ENCODE data around the gene UNC5CL. TPM values are rescaled to one million over a fixed set of nuclear protein-coding genes. Genes with fewer than 3 reads are reported as not detected.

UNC5CL gene
- total RNA-seq, 5 donors from 2014 or later (not counting 1 experiment from before 2014, with no cell fraction given), result 4.3 to 7.3 (median 5.5) TPM

GRCh38 chr6:41058783-41059181, 19.8 kb upstream of the UNC5CL start:
- H3K4me3 ChIP-seq (ENCODE audit: control insufficient read depth in 1 of 2, extremely low read depth in 1 of 2, low read length in 1 of 2), result no peak overlapping the region
- ChIA-PET CTCF (interaction anchor here in 1 of 2 donors (0.5 to 1.0 kb wide), 3 partner anchors 9 to 21 kb away, joined by 3 to 5 read pairs (median 4); no protein-coding TSS in a partner anchor), POLR2A (interaction anchor here in 1 of 2 donors (0.6 kb wide), 1 partner anchor 709 kb away, joined by 4 read pairs; no protein-coding TSS in a partner anchor)
- H3K27me3 Mint-ChIP-seq, result no peaks in the 10 kb centered on the region
- no peaks in the 10 kb centered on the region for H3K9me3 Mint-ChIP-seq
- no peaks in the 10 kb centered on the region for H3K4me1 ChIP-seq (ENCODE audit: control insufficient read depth in 1 of 2, extremely low read depth in 1 of 2, insufficient read depth in 2 of 2, low read length in 2 of 2)
- DNase-seq, result no peak
- WGBS (ENCODE audit: insufficient coverage), result no CpG with 5 or more reads among the region's 2 CpGs
- no peak overlapping the region for H3K27ac Mint-ChIP-seq
- H3K9me3 ChIP-seq, result no peaks in the 10 kb centered on the region
- H3K4me3 Mint-ChIP-seq, result no peak overlapping the region
- H3K27ac ChIP-seq (ENCODE audit: low read length), result no peak overlapping the region
- peaks cover 0 to 34% of the 10 kb centered on the region in 2 donors for H3K36me3 ChIP-seq (ENCODE audit: control insufficient read depth in 2 of 2, extremely low read depth in 1 of 2, insufficient read depth in 1 of 2, low read length in 1 of 2)
- H3K36me3 Mint-ChIP-seq, result peaks cover 54% of the 10 kb centered on the region
- peaks cover 0 to 6% (median 0%) of the 10 kb centered on the region in 3 donors for H3K4me1 Mint-ChIP-seq
- ATAC-seq (replicated peaks in 1 of 4), result no peak
- H3K27me3 ChIP-seq (replicated peaks in 1 of 2; ENCODE audit: control insufficient read depth in 2 of 2, extremely low read depth in 1 of 2, insufficient read depth in 2 of 2, low read length in 1 of 2), result no peaks in the 10 kb centered on the region

- Mint-ChIP-seq H3K9me3 (no peaks in the 10 kb centered on the region), H3K27ac (peak overlapping the region in 1 of 2 donors; percentile 55), H3K4me3 (no peak overlapping the region), H3K36me3 (peaks cover 44% of the 10 kb centered on the region), H3K4me1 (peaks cover 9 to 19% (median 15%) of the 10 kb centered on the region in 3 donors), H3K27me3 (no peaks in the 10 kb centered on the region)
- CTCF ChIA-PET, result interaction anchor here (0.8 to 2.1 kb wide), 3 partner anchors 10 to 30 kb away, joined by 3 to 5 read pairs (median 3); no protein-coding TSS in a partner anchor
- DNase-seq, result no peak
- H3K27ac ChIP-seq (ENCODE audit: low read length), result no peak overlapping the region
- no peak overlapping the region for H3K4me3 ChIP-seq (ENCODE audit: control insufficient read depth in 1 of 2, extremely low read depth in 1 of 2, low read length in 1 of 2)
- H3K4me1 ChIP-seq (ENCODE audit: control insufficient read depth in 1 of 2, extremely low read depth in 1 of 2, insufficient read depth in 2 of 2, low read length in 2 of 2), result peaks cover 6 to 10% of the 10 kb centered on the region in 2 experiments
- ATAC-seq (replicated peaks in 1 of 4), result no peak
- H3K9me3 ChIP-seq, result no peaks in the 10 kb centered on the region
- H3K36me3 ChIP-seq (ENCODE audit: control insufficient read depth in 2 of 2, extremely low read depth in 1 of 2, insufficient read depth in 1 of 2, low read length in 1 of 2), result peaks cover 0 to 21% of the 10 kb centered on the region in 2 donors
- WGBS (ENCODE audit: insufficient coverage), result 82% methylated on average over 4 of the region's 6 CpGs
- no peaks in the 10 kb centered on the region for H3K27me3 ChIP-seq (replicated peaks in 1 of 2; ENCODE audit: control insufficient read depth in 2 of 2, extremely low read depth in 1 of 2, insufficient read depth in 2 of 2, low read length in 1 of 2)
- POLR2A ChIA-PET, result no interaction called here
Observed at GRCh38 chr6:41056768-41057490, 17.9 kb upstream of the UNC5CL start.

GRCh38 chr6:41055149-41055548, 16.1 kb upstream of the UNC5CL start:
- H3K9me3 ChIP-seq, result no peaks in the 10 kb centered on the region
- H3K27me3 ChIP-seq (replicated peaks in 1 of 2; ENCODE audit: control insufficient read depth in 2 of 2, extremely low read depth in 1 of 2, insufficient read depth in 2 of 2, low read length in 1 of 2), result no peaks in the 10 kb centered on the region
- WGBS (ENCODE audit: insufficient coverage), result 74% methylated on average over 3 of the region's 3 CpGs
- peaks cover 46% of the 10 kb centered on the region for H3K36me3 Mint-ChIP-seq
- no peak overlapping the region for H3K27ac ChIP-seq (ENCODE audit: low read length)
- peaks cover 0 to 10% of the 10 kb centered on the region in 2 donors for H3K36me3 ChIP-seq (ENCODE audit: control insufficient read depth in 2 of 2, extremely low read depth in 1 of 2, insufficient read depth in 1 of 2, low read length in 1 of 2)
- ChIA-PET POLR2A (no interaction called here), CTCF (interaction anchor here (1.0 to 2.1 kb wide), 2 partner anchors 14 kb away, joined by 3 to 5 read pairs; no protein-coding TSS in a partner anchor)
- H3K4me3 Mint-ChIP-seq, result no peak overlapping the region
- H3K4me3 ChIP-seq (ENCODE audit: control insufficient read depth in 1 of 2, extremely low read depth in 1 of 2, low read length in 1 of 2), result no peak overlapping the region
- no peak for ATAC-seq (replicated peaks in 1 of 4)
- no peaks in the 10 kb centered on the region for H3K9me3 Mint-ChIP-seq
- no peaks in the 10 kb centered on the region for H3K27me3 Mint-ChIP-seq
- no peak overlapping the region for H3K27ac Mint-ChIP-seq
- peaks cover 18 to 26% (median 22%) of the 10 kb centered on the region in 3 donors for H3K4me1 Mint-ChIP-seq
- DNase-seq, result no peak
- peaks cover 10 to 15% of the 10 kb centered on the region in 2 experiments for H3K4me1 ChIP-seq (ENCODE audit: control insufficient read depth in 1 of 2, extremely low read depth in 1 of 2, insufficient read depth in 2 of 2, low read length in 2 of 2)

- no peak overlapping the region for H3K4me3 ChIP-seq (ENCODE audit: control insufficient read depth in 1 of 2, extremely low read depth in 1 of 2, low read length in 1 of 2)
- H3K4me1 ChIP-seq (ENCODE audit: control insufficient read depth in 1 of 2, extremely low read depth in 1 of 2, insufficient read depth in 2 of 2, low read length in 2 of 2), result peaks cover 10 to 15% of the 10 kb centered on the region in 2 experiments
- peaks cover 18 to 26% (median 22%) of the 10 kb centered on the region in 3 donors for H3K4me1 Mint-ChIP-seq
- no peak for ATAC-seq (replicated peaks in 1 of 4)
- no peaks in the 10 kb centered on the region for H3K9me3 ChIP-seq
- H3K36me3 ChIP-seq (ENCODE audit: control insufficient read depth in 2 of 2, extremely low read depth in 1 of 2, insufficient read depth in 1 of 2, low read length in 1 of 2), result peaks cover 0 to 10% of the 10 kb centered on the region in 2 donors
- H3K27me3 Mint-ChIP-seq, result no peaks in the 10 kb centered on the region
- no peaks in the 10 kb centered on the region for H3K27me3 ChIP-seq (replicated peaks in 1 of 2; ENCODE audit: control insufficient read depth in 2 of 2, extremely low read depth in 1 of 2, insufficient read depth in 2 of 2, low read length in 1 of 2)
- ChIA-PET CTCF (no interaction called here), POLR2A (no interaction called here)
- no peak for DNase-seq
- no peaks in the 10 kb centered on the region for H3K9me3 Mint-ChIP-seq
- no peak overlapping the region for H3K27ac ChIP-seq (ENCODE audit: low read length)
- no CpG with 5 or more reads among the region's 3 CpGs for WGBS (ENCODE audit: insufficient coverage)
- H3K4me3 Mint-ChIP-seq, result no peak overlapping the region
- no peak overlapping the region for H3K27ac Mint-ChIP-seq
- peaks cover 42% of the 10 kb centered on the region for H3K36me3 Mint-ChIP-seq
Observed at GRCh38 chr6:41054511-41054910, 15.5 kb upstream of the UNC5CL start.

GRCh38 chr6:41053041-41053440, 14.0 kb upstream of the UNC5CL start, which contains the start of gene APOBEC2:
Gene APOBEC2, plus strand, starts transcription at chr6:41053202. Its CDS starts 146 bp downstream, at chr6:41053348.
- H3K36me3 ChIP-seq (ENCODE audit: control insufficient read depth in 2 of 2, extremely low read depth in 1 of 2, insufficient read depth in 1 of 2, low read length in 1 of 2), result peaks cover 0 to 10% of the 10 kb centered on the region in 2 donors
- no peak within 1 kb of the TSS for H3K27ac ChIP-seq (ENCODE audit: low read length)
- ChIA-PET CTCF (interaction anchor here in 1 of 2 donors (0.6 kb wide), 1 partner anchor 1734 kb away, joined by 3 read pairs; no protein-coding TSS in a partner anchor), POLR2A (no interaction called here)
- Mint-ChIP-seq H3K4me3 (peak within 1 kb of the TSS in 1 of 3 donors; percentile 40), H3K36me3 (peaks cover 36% of the 10 kb centered on the region), H3K27ac (peak within 1 kb of the TSS; percentile 40 to 49), H3K27me3 (no peaks in the 10 kb centered on the region), H3K9me3 (no peaks in the 10 kb centered on the region), H3K4me1 (peaks cover 18 to 22% (median 22%) of the 10 kb centered on the region in 3 donors)
- no peak for ATAC-seq (replicated peaks in 1 of 4)
- DNase-seq, result no peak
- 88% methylated on average over 4 of the region's 5 CpGs for WGBS (ENCODE audit: insufficient coverage)
- no peak within 1 kb of the TSS for H3K4me3 ChIP-seq (ENCODE audit: control insufficient read depth in 1 of 2, extremely low read depth in 1 of 2, low read length in 1 of 2)
- H3K27me3 ChIP-seq (replicated peaks in 1 of 2; ENCODE audit: control insufficient read depth in 2 of 2, extremely low read depth in 1 of 2, insufficient read depth in 2 of 2, low read length in 1 of 2), result no peaks in the 10 kb centered on the region
- peaks cover 10 to 15% of the 10 kb centered on the region in 2 experiments for H3K4me1 ChIP-seq (ENCODE audit: control insufficient read depth in 1 of 2, extremely low read depth in 1 of 2, insufficient read depth in 2 of 2, low read length in 2 of 2)
- H3K9me3 ChIP-seq, result no peaks in the 10 kb centered on the region

DNA sequence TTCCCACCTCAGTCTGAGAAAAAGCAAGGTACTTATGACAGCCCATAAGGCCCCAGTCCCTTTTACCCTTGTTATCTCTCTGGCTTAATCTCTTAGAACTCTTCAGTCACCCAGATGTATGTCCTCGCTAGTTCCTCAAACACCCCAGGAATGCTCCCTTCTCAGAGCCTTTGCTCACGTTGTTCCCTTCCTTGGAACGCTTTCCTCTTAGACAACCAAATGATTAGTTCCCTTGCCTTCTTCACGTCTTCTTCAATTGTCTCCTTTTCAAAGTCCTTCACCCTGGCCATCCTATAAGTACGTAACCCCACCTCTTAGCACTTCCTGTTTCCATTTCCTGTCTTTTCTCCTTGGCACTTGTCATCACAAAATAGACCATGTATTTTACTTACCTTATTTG, 12.9 kb upstream of the UNC5CL start:
- peaks cover 10 to 15% of the 10 kb centered on the region in 2 experiments for H3K4me1 ChIP-seq (ENCODE audit: control insufficient read depth in 1 of 2, extremely low read depth in 1 of 2, insufficient read depth in 2 of 2, low read length in 2 of 2)
- POLR2A ChIA-PET, result no interaction called here
- peak in 1 of 35 experiments; percentile 17 for DNase-seq
- Mint-ChIP-seq H3K27me3 (no peaks in the 10 kb centered on the region), H3K4me3 (peak overlapping the region in 1 of 3 donors; percentile 40), H3K9me3 (no peaks in the 10 kb centered on the region), H3K4me1 (peaks cover 18 to 22% (median 22%) of the 10 kb centered on the region in 3 donors), H3K27ac (peak overlapping the region; percentile 20 to 40), H3K36me3 (peaks cover 36% of the 10 kb centered on the region)
- H3K4me3 ChIP-seq (ENCODE audit: control insufficient read depth in 1 of 2, extremely low read depth in 1 of 2, low read length in 1 of 2), result no peak overlapping the region
- peaks cover 0 to 8% of the 10 kb centered on the region in 2 donors for H3K36me3 ChIP-seq (ENCODE audit: control insufficient read depth in 2 of 2, extremely low read depth in 1 of 2, insufficient read depth in 1 of 2, low read length in 1 of 2)
- 52% methylated on average over 5 of the region's 5 CpGs for WGBS (ENCODE audit: insufficient coverage)
- H3K9me3 ChIP-seq, result no peaks in the 10 kb centered on the region
- CTCF ChIA-PET, result interaction anchor here in 1 of 2 donors (0.6 kb wide), 1 partner anchor 10 kb away, joined by 3 read pairs; the partner anchor contains the start of gene TSPO2
- H3K27me3 ChIP-seq (replicated peaks in 1 of 2; ENCODE audit: control insufficient read depth in 2 of 2, extremely low read depth in 1 of 2, insufficient read depth in 2 of 2, low read length in 1 of 2), result no peaks in the 10 kb centered on the region
- peak in 3 of 4 experiments; percentile 51 to 73 (median 69) for ATAC-seq (replicated peaks in 1 of 4)
- no peak overlapping the region for H3K27ac ChIP-seq (ENCODE audit: low read length)
